RPMI8226 (cell line): ENCODE data around the gene TUBGCP3.
"Not testable (repeated sequence)": the region's sequence is repeated elsewhere in the genome, so short reads cannot be mapped to it uniquely, and the experiment has no call there.

Experiments used
- DNase-seq: peaks from one replicate; pipeline ENCODE4 v3.0.0-alpha.2; 2015

The TUBGCP3 gene

GRCh38 chr13:112587764-112588489 is at the start of gene TUBGCP3:
TUBGCP3 (minus strand) TSS chr13:112588153; CDS start chr13:112587980, 173 bp downstream.
- DNase-seq = peak; percentile 88

GRCh38 chr13:112637017-112637801 is 49.3 kb upstream of the TUBGCP3 start:
- no peak for DNase-seq

- no peak for DNase-seq
Measured at GRCh38 chr13:112636401-112636975, 48.5 kb upstream of the TUBGCP3 start.

- DNase-seq = no peak
Measured at GRCh38 chr13:112635323-112635722, 47.4 kb upstream of the TUBGCP3 start.

- DNase-seq = peak; percentile 15
Measured at GRCh38 chr13:112634102-112634501, 46.1 kb upstream of the TUBGCP3 start.

- DNase-seq = not testable (repeated sequence)
Measured at GRCh38 chr13:112630226-112630625, 42.3 kb upstream of the TUBGCP3 start.

- no peak for DNase-seq
Measured at GRCh38 chr13:112629161-112629560, 41.2 kb upstream of the TUBGCP3 start.

GRCh38 chr13:112627613-112628012 is 39.7 kb upstream of the TUBGCP3 start:
- not testable (repeated sequence) for DNase-seq

GRCh38 chr13:112627161-112627560 is 39.2 kb upstream of the TUBGCP3 start:
- DNase-seq = no peak

GRCh38 chr13:112626761-112627160 is 38.8 kb upstream of the TUBGCP3 start:
- DNase-seq = no peak

- peak; percentile 55 for DNase-seq
Measured at GRCh38 chr13:112626124-112626523, 38.2 kb upstream of the TUBGCP3 start.

GRCh38 chr13:112625698-112626097 is 37.7 kb upstream of the TUBGCP3 start:
- peak; percentile 65 for DNase-seq

- DNase-seq = peak; percentile 69
Measured at GRCh38 chr13:112624602-112625430, 36.9 kb upstream of the TUBGCP3 start.

GRCh38 chr13:112624040-112624439 is 36.1 kb upstream of the TUBGCP3 start:
- DNase-seq = no peak

- DNase-seq = no peak
Measured at GRCh38 chr13:112623051-112623711, 35.2 kb upstream of the TUBGCP3 start.

GRCh38 chr13:112622375-112622774 is 34.4 kb upstream of the TUBGCP3 start:
- no peak for DNase-seq

GRCh38 chr13:112619730-112620631 is 32.0 kb upstream of the TUBGCP3 start:
- DNase-seq = no peak

- no peak for DNase-seq
Measured at GRCh38 chr13:112618501-112618900, 30.5 kb upstream of the TUBGCP3 start.

- no peak for DNase-seq
Measured at GRCh38 chr13:112617754-112618375, 29.9 kb upstream of the TUBGCP3 start.

GRCh38 chr13:112616586-112617362 is 28.8 kb upstream of the TUBGCP3 start:
- peak; percentile 33 for DNase-seq
